Type B pancreatic cell (in vitro differentiated cells): Measurements from ENCODE around the gene PEMT. TPM values are rescaled to one million over a fixed set of nuclear protein-coding genes. Genes with fewer than 3 reads are reported as not detected.

ENCODE experiments used
- DNase-seq: peaks from one replicate; pipeline ENCODE4 v3.0.0; 2021; ENCODE audit warnings: mixed read lengths; ENCODE audit not compliant: unreplicated experiment; ENCODE audit errors: extremely low spot score
- H3K27ac Mint-ChIP-seq: 2 replicates; pipeline ENCODE4 v1.8.0; 2021; ENCODE audit warnings: mild to moderate bottlenecking, mixed read lengths
- H3K27me3 Mint-ChIP-seq: 2 replicates; pipeline ENCODE4 v1.8.0; 2021; ENCODE audit warnings: mixed read lengths
- H3K36me3 Mint-ChIP-seq: 2 replicates; pipeline ENCODE4 v1.8.0; 2021; ENCODE audit warnings: mixed read lengths
- H3K4me1 Mint-ChIP-seq: one replicate; pipeline ENCODE4 v1.8.0; 2021; ENCODE audit warnings: mixed read lengths; ENCODE audit not compliant: unreplicated experiment
- H3K4me3 Mint-ChIP-seq: 2 replicates; pipeline ENCODE4 v1.8.0; 2021; ENCODE audit warnings: mild to moderate bottlenecking, mixed read lengths
- H3K9me3 Mint-ChIP-seq: 2 replicates; pipeline ENCODE4 v1.8.0; 2021; ENCODE audit warnings: mixed read lengths
- total RNA-seq: library from RNA; stranded (reverse); gene quantifications from 2 replicates; pipeline ENCODE4 v1.2.1, GENCODE V29; 2021; ENCODE audit warnings: low replicate concordance
- TF ChIP-seq, protein P1 (sequence below): fragments of 200-600 bp; sonication (generic); conservative IDR thresholded peaks from 2 replicates; pipeline ENCODE4 v1.5.0; 2021; ENCODE audit warnings: antibody characterized with exemption, mild to moderate bottlenecking

The PEMT gene
- total RNA-seq, 1 donor from 2014 or later: 32.1 TPM

DNA sequence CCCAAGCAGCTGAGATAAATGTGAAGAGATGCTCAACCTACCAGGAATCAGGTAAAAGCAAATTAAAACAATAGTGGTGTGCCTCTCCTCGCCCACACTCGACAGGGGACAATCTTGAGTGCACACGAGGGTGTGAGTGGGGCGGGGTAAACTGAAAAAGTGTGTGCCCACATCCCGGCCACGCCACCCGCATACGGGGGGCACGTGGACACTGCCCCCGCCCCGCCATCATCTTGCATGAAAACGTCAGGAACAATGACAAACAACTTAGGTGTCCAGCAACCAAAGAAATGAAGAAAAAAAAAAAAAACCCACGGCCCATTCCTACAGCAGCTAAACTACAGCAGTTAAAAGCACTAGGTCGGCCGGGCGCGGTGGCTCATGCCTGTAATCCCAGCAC lies 14.1 kb downstream of the PEMT start:
- H3K9me3 Mint-ChIP-seq: no peaks in the 10 kb centered on the region
- peaks cover 30% of the 10 kb centered on the region for H3K4me1 Mint-ChIP-seq
- no peak overlapping the region for H3K4me3 Mint-ChIP-seq
- no peak overlapping the region for H3K27ac Mint-ChIP-seq
- no peaks in the 10 kb centered on the region for H3K27me3 Mint-ChIP-seq
- TF ChIP-seq, protein P1, sequence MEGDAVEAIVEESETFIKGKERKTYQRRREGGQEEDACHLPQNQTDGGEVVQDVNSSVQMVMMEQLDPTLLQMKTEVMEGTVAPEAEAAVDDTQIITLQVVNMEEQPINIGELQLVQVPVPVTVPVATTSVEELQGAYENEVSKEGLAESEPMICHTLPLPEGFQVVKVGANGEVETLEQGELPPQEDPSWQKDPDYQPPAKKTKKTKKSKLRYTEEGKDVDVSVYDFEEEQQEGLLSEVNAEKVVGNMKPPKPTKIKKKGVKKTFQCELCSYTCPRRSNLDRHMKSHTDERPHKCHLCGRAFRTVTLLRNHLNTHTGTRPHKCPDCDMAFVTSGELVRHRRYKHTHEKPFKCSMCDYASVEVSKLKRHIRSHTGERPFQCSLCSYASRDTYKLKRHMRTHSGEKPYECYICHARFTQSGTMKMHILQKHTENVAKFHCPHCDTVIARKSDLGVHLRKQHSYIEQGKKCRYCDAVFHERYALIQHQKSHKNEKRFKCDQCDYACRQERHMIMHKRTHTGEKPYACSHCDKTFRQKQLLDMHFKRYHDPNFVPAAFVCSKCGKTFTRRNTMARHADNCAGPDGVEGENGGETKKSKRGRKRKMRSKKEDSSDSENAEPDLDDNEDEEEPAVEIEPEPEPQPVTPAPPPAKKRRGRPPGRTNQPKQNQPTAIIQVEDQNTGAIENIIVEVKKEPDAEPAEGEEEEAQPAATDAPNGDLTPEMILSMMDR: no peak
- no peaks in the 10 kb centered on the region for H3K36me3 Mint-ChIP-seq
- no peak for DNase-seq

DNA sequence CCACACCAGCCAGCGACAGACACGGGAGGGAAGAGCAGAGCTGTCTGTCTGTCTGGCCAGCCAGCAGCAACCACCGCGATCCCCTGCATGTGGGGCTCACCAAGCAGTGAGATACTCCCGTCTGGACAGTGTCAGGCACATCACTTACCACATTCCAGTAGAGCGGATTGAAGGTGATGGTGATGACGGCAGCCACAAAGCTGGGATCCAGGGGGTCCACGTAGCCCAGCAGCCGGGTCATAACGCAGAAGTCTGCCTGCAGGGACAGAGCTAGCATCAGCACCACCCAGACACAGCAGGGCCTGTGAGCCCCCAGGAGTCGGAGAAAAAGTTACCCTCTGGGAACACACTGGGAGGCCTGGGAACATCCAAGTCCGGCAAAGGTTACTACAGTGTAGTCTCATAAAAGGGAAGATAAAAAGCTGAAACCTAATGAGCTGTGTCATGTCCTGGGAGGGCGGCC lies 14.7 kb downstream of the PEMT start:
- Mint-ChIP-seq H3K9me3 (no peaks in the 10 kb centered on the region), H3K4me1 (peaks cover 29% of the 10 kb centered on the region), H3K27ac (peak overlapping the region; percentile 36), H3K36me3 (no peaks in the 10 kb centered on the region), H3K27me3 (no peaks in the 10 kb centered on the region), H3K4me3 (no peak overlapping the region)
- TF ChIP-seq, protein P1: no peak
- DNase-seq: no peak

DNA sequence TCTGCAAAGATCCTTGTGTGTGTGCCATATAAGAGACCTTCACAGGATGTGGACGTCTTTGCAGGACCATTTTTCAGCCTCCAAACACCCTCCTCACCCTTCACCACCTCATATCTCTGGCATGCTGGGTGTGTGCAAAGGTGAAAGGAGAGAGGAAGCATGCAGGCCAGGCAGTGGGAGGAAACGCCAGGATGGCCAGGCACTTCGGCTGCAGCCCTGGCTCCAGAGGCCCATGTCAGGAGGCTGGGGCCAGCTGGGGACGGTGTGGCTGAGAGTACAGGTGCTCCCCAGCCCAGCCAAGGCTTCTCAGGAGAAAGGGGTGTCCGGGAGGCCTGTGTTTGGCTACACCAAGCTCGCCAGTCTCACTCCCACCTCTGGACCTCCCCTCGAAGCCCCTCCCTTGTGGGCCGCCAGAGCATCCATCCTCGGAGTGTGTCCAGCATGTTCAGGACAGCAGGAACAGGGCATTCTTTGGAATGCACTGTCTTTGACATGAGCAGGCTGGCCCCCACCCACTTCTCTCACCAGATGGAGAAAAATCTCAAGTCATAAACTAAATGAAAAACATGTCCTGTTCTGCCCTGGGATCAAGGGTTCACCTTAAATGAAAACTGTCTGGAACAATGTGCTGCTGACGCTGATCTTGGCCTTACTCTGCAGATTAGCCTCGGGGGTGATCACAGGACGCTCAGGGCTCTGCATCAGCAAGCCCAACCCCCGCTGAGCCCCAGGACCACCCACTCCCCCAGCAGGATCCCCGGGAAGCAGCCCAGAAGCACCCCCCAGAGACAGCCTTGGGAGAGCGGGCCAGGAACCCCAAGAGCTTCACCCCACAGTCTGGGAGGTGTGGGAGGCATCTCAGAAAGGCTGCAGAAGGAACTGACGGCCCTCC lies 15.9 kb downstream of the PEMT start:
- Mint-ChIP-seq H3K27ac (peak overlapping the region; percentile 41), H3K9me3 (no peaks in the 10 kb centered on the region), H3K4me1 (peaks cover 18% of the 10 kb centered on the region), H3K27me3 (no peaks in the 10 kb centered on the region), H3K36me3 (no peaks in the 10 kb centered on the region), H3K4me3 (no peak overlapping the region)
- TF ChIP-seq, protein P1: no peak
- no peak for DNase-seq

DNA sequence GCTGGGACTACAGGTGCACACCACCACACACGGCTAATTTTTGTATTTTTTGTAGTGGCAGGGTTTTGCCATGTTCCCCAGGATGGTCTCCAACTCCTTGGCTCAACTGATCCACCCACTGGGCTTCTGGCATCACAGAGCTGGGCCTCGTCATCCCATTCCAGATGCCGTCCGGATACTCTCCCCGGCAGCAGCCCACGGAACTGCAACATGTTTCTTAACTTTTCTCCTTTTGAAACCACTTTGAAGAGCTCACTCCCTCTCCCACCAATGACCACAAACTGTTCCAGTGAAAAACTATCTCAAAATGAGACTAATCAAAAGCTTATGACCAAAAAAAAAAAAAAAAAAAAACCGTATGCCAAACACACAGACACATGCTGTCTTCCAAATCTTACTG lies 17.6 kb downstream of the PEMT start:
- TF ChIP-seq, protein P1: no peak
- no peaks in the 10 kb centered on the region for H3K27me3 Mint-ChIP-seq
- no peak overlapping the region for H3K4me3 Mint-ChIP-seq
- no peaks in the 10 kb centered on the region for H3K36me3 Mint-ChIP-seq
- peaks cover 26% of the 10 kb centered on the region for H3K4me1 Mint-ChIP-seq
- DNase-seq: no peak
- no peak overlapping the region for H3K27ac Mint-ChIP-seq
- no peaks in the 10 kb centered on the region for H3K9me3 Mint-ChIP-seq

DNA sequence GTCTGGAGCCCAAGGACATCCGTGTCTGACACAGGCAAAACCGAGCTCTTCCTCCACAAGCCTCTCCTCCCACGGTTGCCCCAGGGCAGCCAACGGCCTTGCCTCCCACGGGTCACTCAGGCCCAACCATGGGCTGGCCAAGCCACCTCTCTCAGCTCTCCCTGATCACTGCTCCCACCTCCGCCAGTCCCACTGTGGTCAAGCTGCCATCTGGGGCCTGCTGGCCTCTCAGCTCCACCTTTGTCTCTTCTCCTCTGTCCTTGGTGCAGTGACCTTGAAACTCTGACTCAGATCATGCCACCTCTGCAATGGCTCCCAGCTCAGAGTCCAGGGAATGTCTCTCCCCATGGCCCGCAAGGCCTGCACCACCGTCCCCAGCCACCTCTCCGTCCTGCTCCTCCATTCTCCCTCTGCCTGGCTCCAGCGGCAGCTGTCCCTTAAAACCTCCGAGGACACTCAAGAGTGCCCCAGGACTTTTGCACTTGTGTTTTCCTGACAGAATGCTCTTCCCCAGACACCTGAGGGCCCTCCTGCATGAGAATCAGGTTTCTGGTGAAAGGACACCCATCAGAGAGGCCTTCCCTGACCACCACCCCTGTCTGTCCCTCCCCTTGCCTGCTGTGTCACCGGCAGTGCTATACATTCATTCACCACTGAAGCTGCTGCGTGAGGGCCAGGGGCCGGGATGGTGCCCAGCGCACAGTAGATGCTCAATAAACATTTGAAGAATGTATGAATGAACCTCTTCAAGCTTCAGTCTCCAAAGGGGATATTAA lies 19.3 kb downstream of the PEMT start:
- no peak overlapping the region for H3K4me3 Mint-ChIP-seq
- H3K27me3 Mint-ChIP-seq: no peaks in the 10 kb centered on the region
- no peaks in the 10 kb centered on the region for H3K9me3 Mint-ChIP-seq
- DNase-seq: no peak
- peaks cover 30% of the 10 kb centered on the region for H3K4me1 Mint-ChIP-seq
- no peak overlapping the region for H3K27ac Mint-ChIP-seq
- no peaks in the 10 kb centered on the region for H3K36me3 Mint-ChIP-seq
- TF ChIP-seq, protein P1: no peak
